ENCODE results near the gene CORO1C.

CORO1C gene

GRCh38 chr12:108696111-108696995 is 35.0 kb downstream of the CORO1C start:
- peak; percentile 99 for DNase-seq

- DNase-seq = no peak
Observed at GRCh38 chr12:108694812-108695278, 36.5 kb downstream of the CORO1C start.

GRCh38 chr12:108693751-108694150 is 37.6 kb downstream of the CORO1C start:
- DNase-seq = no peak

GRCh38 chr12:108693186-108693730 is 38.1 kb downstream of the CORO1C start:
- DNase-seq = no peak

- DNase-seq = peak; percentile 48
Observed at GRCh38 chr12:108691998-108692808, 39.1 kb downstream of the CORO1C start.

GRCh38 chr12:108691175-108691997 is 39.9 kb downstream of the CORO1C start:
- peak; percentile 100 for DNase-seq

- no peak for DNase-seq
Observed at GRCh38 chr12:108690542-108691174, 40.7 kb downstream of the CORO1C start.

- DNase-seq = no peak
Observed at GRCh38 chr12:108690191-108690518, 41.2 kb downstream of the CORO1C start.

GRCh38 chr12:108689314-108690190 is 41.8 kb downstream of the CORO1C start:
- peak; percentile 64 for DNase-seq

- no peak for DNase-seq
Observed at GRCh38 chr12:108686780-108687179, 44.5 kb downstream of the CORO1C start.

- peak; percentile 40 for DNase-seq
Observed at GRCh38 chr12:108685469-108686260, 45.7 kb downstream of the CORO1C start.

GRCh38 chr12:108683906-108684556 is 47.3 kb downstream of the CORO1C start:
- DNase-seq = no peak

GRCh38 chr12:108681317-108681716 is 50.0 kb downstream of the CORO1C start:
- no peak for DNase-seq

GRCh38 chr12:108679106-108679681 is 52.1 kb downstream of the CORO1C start:
- no peak for DNase-seq

- no peak for DNase-seq
Observed at GRCh38 chr12:108678104-108678730, 53.1 kb downstream of the CORO1C start.

GRCh38 chr12:108677381-108677780 is 53.9 kb downstream of the CORO1C start:
- DNase-seq = no peak

- no peak for DNase-seq
Observed at GRCh38 chr12:108676707-108677106, 54.6 kb downstream of the CORO1C start.

- no peak for DNase-seq
Observed at GRCh38 chr12:108675792-108676191, 55.5 kb downstream of the CORO1C start.

- DNase-seq = no peak
Observed at GRCh38 chr12:108672054-108672453, 59.3 kb downstream of the CORO1C start.

Data from fibroblast of upper back skin (primary cell).